ENCODE data around the gene IRS2. TPM values are rescaled to one million over a fixed set of nuclear protein-coding genes. Genes with fewer than 3 reads are reported as not detected.
"Not testable (repeated sequence)": the region's sequence is repeated elsewhere in the genome, so short reads cannot be mapped to it uniquely, and the experiment has no call there.

Gene IRS2
- total RNA-seq, 2 experiments from 2014 or later, result 2.8 TPM

DNA sequence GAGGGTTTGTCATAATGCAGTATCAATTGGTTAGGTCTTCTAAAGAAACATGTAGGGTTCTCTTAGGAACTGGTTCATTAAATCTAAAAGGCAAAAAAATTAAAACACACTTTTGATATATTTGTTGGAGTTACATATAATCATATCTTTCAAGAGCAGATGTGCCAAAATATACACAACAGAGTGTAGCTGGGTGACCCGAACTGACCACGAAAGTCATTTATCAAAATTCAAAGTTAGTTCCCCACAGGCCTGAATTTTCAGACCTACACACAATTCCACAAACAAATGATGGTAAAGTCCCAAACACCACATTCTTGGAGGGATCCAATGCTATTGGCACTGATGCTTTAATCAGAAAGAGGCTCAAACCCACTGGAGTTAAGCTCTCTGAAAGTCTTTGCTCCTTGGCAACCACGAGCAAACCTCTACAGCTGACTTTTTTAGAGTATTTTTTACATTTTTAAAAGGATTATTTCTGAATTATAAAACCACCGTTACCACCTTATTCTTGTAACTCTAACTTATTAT, 50.9 kb downstream of the IRS2 start:
- Mint-ChIP-seq H3K9me3 (no peaks in the 10 kb centered on the region), H3K27me3 (peaks cover 5% of the 10 kb centered on the region), H3K36me3 (ENCODE audit: low read depth) (peaks cover 3% of the 10 kb centered on the region), H3K4me3 (no peak overlapping the region), H3K27ac (no peak overlapping the region), H3K4me1 (ENCODE audit: low read depth) (peaks cover 6% of the 10 kb centered on the region)
- intact Hi-C loops (cut with micrococcal nuclease), result no loop called here
- ChIA-PET CTCF (no interaction called here), POLR2A (no interaction called here)
- DNase-seq (no peak), ATAC-seq (no peak)
- TF ChIP-seq, protein P1, sequence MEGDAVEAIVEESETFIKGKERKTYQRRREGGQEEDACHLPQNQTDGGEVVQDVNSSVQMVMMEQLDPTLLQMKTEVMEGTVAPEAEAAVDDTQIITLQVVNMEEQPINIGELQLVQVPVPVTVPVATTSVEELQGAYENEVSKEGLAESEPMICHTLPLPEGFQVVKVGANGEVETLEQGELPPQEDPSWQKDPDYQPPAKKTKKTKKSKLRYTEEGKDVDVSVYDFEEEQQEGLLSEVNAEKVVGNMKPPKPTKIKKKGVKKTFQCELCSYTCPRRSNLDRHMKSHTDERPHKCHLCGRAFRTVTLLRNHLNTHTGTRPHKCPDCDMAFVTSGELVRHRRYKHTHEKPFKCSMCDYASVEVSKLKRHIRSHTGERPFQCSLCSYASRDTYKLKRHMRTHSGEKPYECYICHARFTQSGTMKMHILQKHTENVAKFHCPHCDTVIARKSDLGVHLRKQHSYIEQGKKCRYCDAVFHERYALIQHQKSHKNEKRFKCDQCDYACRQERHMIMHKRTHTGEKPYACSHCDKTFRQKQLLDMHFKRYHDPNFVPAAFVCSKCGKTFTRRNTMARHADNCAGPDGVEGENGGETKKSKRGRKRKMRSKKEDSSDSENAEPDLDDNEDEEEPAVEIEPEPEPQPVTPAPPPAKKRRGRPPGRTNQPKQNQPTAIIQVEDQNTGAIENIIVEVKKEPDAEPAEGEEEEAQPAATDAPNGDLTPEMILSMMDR (IDR thresholded peaks at IDR 0.05), result no peak

DNA sequence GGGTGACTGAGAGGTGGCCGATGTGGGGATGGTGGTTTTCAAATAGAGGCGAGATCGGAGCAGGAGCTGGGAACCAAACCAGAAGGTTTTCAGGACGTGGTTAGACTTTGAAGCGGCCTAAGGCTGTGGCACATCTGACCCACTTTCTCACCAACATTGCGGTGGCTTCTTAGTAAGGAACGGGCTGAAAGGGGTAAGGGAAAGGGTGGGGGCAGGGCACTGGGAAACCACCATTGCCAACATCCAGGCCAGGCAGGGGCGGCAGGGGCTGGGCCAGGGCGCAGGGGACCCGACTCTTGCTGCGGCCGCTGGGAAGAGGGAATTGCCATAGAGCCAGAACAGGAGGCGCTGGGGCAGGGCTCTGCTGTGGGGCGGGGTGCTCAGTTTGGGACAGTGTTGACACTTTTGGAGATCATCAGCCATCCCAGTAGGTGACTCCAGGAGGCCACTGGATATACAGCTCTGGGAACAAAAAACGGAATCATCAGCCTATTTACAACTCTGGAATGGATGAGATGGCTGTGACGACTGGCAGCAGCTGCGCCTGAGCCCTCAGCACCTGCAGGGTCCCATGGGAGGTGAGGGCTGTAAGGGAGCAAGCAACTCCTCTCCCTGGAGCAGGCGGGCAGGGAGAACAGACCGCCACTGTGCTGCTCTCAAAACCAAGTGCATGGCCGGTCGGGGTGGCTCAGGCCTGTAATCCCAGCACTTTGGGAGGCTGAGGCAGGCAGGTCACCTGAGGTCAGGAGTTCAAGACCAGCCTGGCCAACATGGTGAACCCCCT, 52.2 kb downstream of the IRS2 start:
- DNase-seq (no peak), ATAC-seq (no peak)
- Mint-ChIP-seq H3K27ac (no peak overlapping the region), H3K27me3 (peaks cover 5% of the 10 kb centered on the region), H3K4me3 (no peak overlapping the region), H3K9me3 (no peaks in the 10 kb centered on the region), H3K36me3 (ENCODE audit: low read depth) (peaks cover 3% of the 10 kb centered on the region), H3K4me1 (ENCODE audit: low read depth) (peaks cover 6% of the 10 kb centered on the region)
- ChIA-PET POLR2A (no interaction called here), CTCF (no interaction called here)
- TF ChIP-seq, protein P1 (IDR thresholded peaks at IDR 0.05), result no peak
- intact Hi-C loops (cut with micrococcal nuclease), result no loop called here

DNA sequence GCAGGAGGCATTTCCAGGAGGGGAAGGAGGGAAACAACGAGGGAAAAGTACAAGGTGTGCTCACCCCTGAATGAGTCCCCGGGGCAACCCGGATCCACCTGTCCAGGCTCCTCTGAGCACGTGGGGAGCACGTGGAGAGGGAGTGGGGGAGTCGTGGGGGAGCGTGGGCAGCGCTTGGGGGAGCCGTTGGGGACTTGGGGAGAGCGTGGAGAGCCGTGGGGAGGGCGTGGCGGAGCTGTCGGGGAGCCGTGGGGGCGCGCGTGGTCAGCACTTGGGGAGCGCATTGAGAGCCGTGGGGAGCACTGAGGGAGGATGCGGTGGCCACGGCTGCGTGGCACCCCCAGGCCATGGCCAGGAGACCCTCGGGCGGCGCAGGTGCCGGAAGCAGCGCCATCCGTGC, 52.8 kb downstream of the IRS2 start:
- CTCF ChIA-PET, result no interaction called here
- intact Hi-C loops (cut with micrococcal nuclease), result no loop called here
- peaks cover 3% of the 10 kb centered on the region for H3K36me3 Mint-ChIP-seq (ENCODE audit: low read depth)
- no peak for DNase-seq
- H3K9me3 Mint-ChIP-seq, result no peaks in the 10 kb centered on the region
- POLR2A ChIA-PET, result no interaction called here
- ATAC-seq, result no peak
- no peak overlapping the region for H3K4me3 Mint-ChIP-seq
- H3K4me1 Mint-ChIP-seq (ENCODE audit: low read depth), result peaks cover 6% of the 10 kb centered on the region
- TF ChIP-seq, protein P1 (IDR thresholded peaks at IDR 0.05), result no peak
- H3K27me3 Mint-ChIP-seq, result peaks cover 8% of the 10 kb centered on the region
- no peak overlapping the region for H3K27ac Mint-ChIP-seq

DNA sequence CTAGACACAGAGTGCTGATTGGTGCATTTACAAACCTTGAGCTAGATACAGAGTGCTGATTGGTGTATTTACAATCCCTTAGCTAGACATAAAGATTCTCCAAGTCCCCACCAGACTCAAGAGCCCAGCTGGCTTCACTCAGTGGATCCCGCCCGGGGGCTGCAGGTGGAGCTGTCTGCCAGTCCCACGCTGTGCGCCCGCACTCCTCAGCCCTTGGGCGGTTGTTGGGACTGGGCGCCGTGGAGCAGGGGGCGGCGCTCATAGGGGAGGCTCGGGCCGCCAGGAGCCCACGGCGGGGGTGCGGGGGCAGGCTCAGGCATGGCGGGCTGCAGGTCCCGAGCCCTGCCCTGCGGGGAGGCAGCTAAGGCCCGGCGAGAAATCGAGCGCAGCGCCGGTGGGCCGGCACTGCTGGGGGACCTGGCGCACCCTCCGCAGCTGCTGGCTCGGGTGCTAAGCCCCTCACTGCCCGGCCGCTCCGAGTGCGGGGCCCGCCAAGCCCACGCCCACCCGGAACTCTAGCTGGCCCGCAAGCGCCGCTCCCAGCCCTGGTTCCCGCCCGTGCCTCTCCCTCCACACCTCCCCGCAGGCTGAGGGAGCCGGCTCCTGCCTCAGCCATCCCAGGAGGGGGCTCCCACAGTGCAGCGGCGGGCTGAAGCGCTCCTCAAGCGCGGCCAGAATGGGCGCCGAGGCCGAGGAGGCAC, 53.8 kb downstream of the IRS2 start:
- intact Hi-C loops (cut with micrococcal nuclease); H3K4me1 Mint-ChIP-seq (ENCODE audit: low read depth): not testable (repeated sequence)
- CTCF ChIA-PET, result interaction anchor here (1.8 kb wide), 1 partner anchor 52 kb away, joined by 6 read pairs; no protein-coding TSS in a partner anchor

DNA sequence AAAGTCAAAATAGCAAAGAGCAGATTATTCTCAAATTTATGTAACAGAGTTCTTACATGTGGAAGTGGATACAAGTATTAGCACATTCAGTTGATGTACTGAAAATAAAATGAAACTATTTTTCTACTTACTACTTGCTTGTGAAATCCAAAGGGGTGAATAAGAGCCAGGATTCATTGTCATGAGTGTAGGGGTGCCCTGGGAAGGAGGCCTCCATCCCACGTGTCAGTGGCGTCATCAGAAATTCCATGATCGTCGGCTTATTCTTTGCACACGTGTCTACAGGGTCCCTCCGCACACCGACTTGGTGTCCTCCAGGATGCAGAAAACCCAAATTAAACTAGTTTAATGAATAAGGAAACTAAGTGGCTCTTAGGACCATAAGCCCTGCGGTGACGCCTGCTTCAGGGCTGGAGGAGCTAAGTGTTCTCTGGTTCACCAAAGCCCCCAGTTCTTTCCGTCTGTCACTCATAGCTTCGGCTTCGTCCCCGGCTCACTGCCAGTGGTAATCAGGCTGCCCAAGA, 55.5 kb downstream of the IRS2 start:
- POLR2A ChIA-PET, result interaction anchor here (1.0 kb wide), 1 partner anchor 20 kb away, joined by 3 read pairs; no protein-coding TSS in a partner anchor
- intact Hi-C loops (cut with micrococcal nuclease), result no loop called here
- H3K9me3 Mint-ChIP-seq, result no peaks in the 10 kb centered on the region
- H3K4me3 Mint-ChIP-seq, result no peak overlapping the region
- H3K27me3 Mint-ChIP-seq, result peaks cover 11% of the 10 kb centered on the region
- CTCF ChIA-PET, result interaction anchor here (1.8 kb wide), 1 partner anchor 54 kb away, joined by 6 read pairs; no protein-coding TSS in a partner anchor
- no peak for DNase-seq
- ATAC-seq, result no peak
- H3K4me1 Mint-ChIP-seq (ENCODE audit: low read depth), result peaks cover 6% of the 10 kb centered on the region
- H3K27ac Mint-ChIP-seq, result no peak overlapping the region
- peaks cover 3% of the 10 kb centered on the region for H3K36me3 Mint-ChIP-seq (ENCODE audit: low read depth)
- TF ChIP-seq, protein P1 (IDR thresholded peaks at IDR 0.05), result no peak

More for the DNA sequence above, 53.8 kb downstream of the IRS2 start:
- peaks cover 11% of the 10 kb centered on the region for H3K27me3 Mint-ChIP-seq
- ATAC-seq; DNase-seq; H3K9me3 Mint-ChIP-seq; POLR2A ChIA-PET; H3K4me3 Mint-ChIP-seq; H3K27ac Mint-ChIP-seq; H3K36me3 Mint-ChIP-seq (ENCODE audit: low read depth): not testable (repeated sequence)

Data from activated CD8-positive, alpha-beta T cell treated with anti-CD3 and anti-CD28 coated beads for 36 hours (primary cell).